ENCODE data around the gene CCDC70. TPM values are rescaled to one million over a fixed set of nuclear protein-coding genes. Genes with fewer than 3 reads are reported as not detected.

The CCDC70 gene
- total RNA-seq, 1 experiment from 2014 or later, result not detected

DNA sequence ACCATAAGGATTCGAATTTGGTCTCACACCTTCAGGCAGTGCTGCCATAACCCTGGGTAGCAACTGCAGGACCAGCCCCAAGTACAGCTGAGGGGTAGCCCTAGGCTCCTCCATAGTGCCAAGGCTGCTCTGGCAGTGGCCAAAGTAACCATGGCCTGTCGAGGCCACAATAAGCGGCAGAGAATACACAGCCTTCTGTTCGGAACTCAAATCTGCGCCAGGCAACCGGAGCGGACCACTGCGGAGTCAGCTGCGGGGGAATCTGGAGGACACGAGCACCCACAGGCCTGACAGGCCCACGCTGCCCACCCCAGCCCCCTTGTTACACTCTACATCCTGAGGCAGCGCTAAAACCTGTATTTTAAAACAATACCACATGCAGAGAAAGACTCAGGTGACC lies 48.7 kb downstream of the CCDC70 start:
- no peak overlapping the region for H3K4me3 Mint-ChIP-seq (ENCODE audit: unreplicated experiment)
- H3K4me1 Mint-ChIP-seq (ENCODE audit: insufficient read depth, unreplicated experiment), result peaks cover 18% of the 10 kb centered on the region
- H3K27me3 Mint-ChIP-seq (ENCODE audit: insufficient read depth, unreplicated experiment), result peaks cover 42% of the 10 kb centered on the region
- H3K27ac Mint-ChIP-seq (ENCODE audit: low read depth, unreplicated experiment), result no peak overlapping the region
- TF ChIP-seq, protein P1, sequence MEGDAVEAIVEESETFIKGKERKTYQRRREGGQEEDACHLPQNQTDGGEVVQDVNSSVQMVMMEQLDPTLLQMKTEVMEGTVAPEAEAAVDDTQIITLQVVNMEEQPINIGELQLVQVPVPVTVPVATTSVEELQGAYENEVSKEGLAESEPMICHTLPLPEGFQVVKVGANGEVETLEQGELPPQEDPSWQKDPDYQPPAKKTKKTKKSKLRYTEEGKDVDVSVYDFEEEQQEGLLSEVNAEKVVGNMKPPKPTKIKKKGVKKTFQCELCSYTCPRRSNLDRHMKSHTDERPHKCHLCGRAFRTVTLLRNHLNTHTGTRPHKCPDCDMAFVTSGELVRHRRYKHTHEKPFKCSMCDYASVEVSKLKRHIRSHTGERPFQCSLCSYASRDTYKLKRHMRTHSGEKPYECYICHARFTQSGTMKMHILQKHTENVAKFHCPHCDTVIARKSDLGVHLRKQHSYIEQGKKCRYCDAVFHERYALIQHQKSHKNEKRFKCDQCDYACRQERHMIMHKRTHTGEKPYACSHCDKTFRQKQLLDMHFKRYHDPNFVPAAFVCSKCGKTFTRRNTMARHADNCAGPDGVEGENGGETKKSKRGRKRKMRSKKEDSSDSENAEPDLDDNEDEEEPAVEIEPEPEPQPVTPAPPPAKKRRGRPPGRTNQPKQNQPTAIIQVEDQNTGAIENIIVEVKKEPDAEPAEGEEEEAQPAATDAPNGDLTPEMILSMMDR (IDR thresholded peaks at IDR 0.05; ENCODE audit: unreplicated experiment), result no peak
- POLR2A ChIA-PET, result no interaction called here
- intact Hi-C loops (cut with micrococcal nuclease), result no loop called here
- no TSS peak for BruUV-seq (replicated peaks)
- CTCF ChIA-PET, result interaction anchor here (0.8 to 2.1 kb wide), 4 partner anchors 13 to 326 kb away, joined by 3 to 12 read pairs (median 6); no protein-coding TSS in a partner anchor
- no peaks in the 10 kb centered on the region for H3K36me3 Mint-ChIP-seq (ENCODE audit: insufficient read depth, unreplicated experiment)
- no peaks in the 10 kb centered on the region for H3K9me3 Mint-ChIP-seq (ENCODE audit: unreplicated experiment)
- no peak for DNase-seq (ENCODE audit: unreplicated experiment)

DNA sequence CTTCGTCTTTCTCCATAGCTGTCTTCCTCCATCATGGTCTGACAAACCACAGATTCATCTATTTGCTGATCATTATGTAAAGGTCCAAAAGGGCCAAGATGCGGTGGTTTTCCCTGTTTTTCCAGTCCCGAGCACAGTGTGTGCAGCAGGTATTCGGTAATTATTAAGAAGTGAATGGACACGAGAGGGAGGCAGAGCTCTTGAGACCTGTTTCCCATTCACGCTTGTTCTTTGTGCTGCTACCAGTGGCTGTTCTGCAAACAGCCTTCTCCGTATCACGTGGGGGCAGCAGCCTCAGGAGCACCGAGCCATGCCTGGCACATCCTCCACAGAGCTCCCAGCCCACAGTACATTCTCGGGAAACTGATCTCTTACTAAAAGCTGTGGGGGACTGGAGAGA lies 50.3 kb downstream of the CCDC70 start:
- H3K4me3 Mint-ChIP-seq (ENCODE audit: unreplicated experiment), result no peak overlapping the region
- ChIA-PET POLR2A (no interaction called here), CTCF (interaction anchor here (0.7 to 2.1 kb wide), 4 partner anchors 11 to 217 kb away, joined by 4 to 12 read pairs (median 6); partner anchors contain the start of gene NEK5)
- no peak overlapping the region for H3K27ac Mint-ChIP-seq (ENCODE audit: low read depth, unreplicated experiment)
- no peaks in the 10 kb centered on the region for H3K9me3 Mint-ChIP-seq (ENCODE audit: unreplicated experiment)
- H3K4me1 Mint-ChIP-seq (ENCODE audit: insufficient read depth, unreplicated experiment), result peaks cover 11% of the 10 kb centered on the region
- DNase-seq (ENCODE audit: unreplicated experiment), result no peak
- TF ChIP-seq, protein P1 (IDR thresholded peaks at IDR 0.05; ENCODE audit: unreplicated experiment), result no peak
- intact Hi-C loops (cut with micrococcal nuclease), result no loop called here
- no TSS peak for BruUV-seq (replicated peaks)
- no peaks in the 10 kb centered on the region for H3K36me3 Mint-ChIP-seq (ENCODE audit: insufficient read depth, unreplicated experiment)
- peaks cover 42% of the 10 kb centered on the region for H3K27me3 Mint-ChIP-seq (ENCODE audit: insufficient read depth, unreplicated experiment)

DNA sequence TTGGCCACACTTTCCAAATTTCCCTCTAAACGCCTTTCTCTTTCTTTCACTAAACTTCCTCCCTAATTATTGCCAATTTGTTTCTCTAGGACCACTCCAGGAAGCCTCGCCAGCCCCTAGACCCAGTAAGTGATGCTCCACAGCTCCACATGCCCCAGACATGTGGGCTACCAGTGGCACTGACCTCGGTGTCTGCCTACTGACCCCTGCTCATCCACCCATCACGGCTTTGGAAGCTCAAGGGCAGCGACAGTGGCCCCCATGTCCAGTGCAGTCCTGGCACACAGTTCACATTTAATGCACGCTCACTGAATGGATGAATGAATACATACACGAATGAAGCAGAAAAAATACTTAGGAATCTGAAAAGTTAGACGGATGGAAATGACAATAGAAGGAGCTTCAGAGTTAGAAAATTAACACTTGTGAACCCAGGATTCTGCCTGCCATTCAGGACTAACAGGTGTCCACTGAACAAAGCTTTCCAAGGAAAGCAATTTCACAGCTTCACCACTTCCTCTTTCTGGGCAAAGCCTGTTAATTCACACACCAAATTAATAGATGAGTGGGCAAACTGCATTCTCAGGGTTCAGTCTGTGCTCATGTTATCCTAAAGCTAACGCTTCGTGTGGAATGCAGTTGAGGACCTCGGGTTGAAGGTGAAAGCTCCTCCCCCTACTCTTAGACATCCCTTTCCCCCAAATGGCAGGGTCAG lies 50.9 kb downstream of the CCDC70 start:
- no TSS peak for BruUV-seq (replicated peaks)
- intact Hi-C loops (cut with micrococcal nuclease), result no loop called here

More for the DNA sequence above, 50.9 kb downstream of the CCDC70 start:
- ChIA-PET CTCF (interaction anchor here (0.6 to 3.4 kb wide), 7 partner anchors 14 to 947 kb away, joined by 3 to 19 read pairs (median 3); partner anchors contain the start of gene NEK5), POLR2A (interaction anchor here (0.7 kb wide), 1 partner anchor 219 kb away, joined by 3 read pairs; no protein-coding TSS in a partner anchor)
- Mint-ChIP-seq H3K9me3 (ENCODE audit: unreplicated experiment) (no peaks in the 10 kb centered on the region), H3K36me3 (ENCODE audit: insufficient read depth, unreplicated experiment) (no peaks in the 10 kb centered on the region), H3K4me1 (ENCODE audit: insufficient read depth, unreplicated experiment) (peaks cover 5% of the 10 kb centered on the region), H3K27ac (ENCODE audit: low read depth, unreplicated experiment) (no peak overlapping the region), H3K4me3 (ENCODE audit: unreplicated experiment) (no peak overlapping the region), H3K27me3 (ENCODE audit: insufficient read depth, unreplicated experiment) (peaks cover 42% of the 10 kb centered on the region)
- TF ChIP-seq, protein P1 (IDR thresholded peaks at IDR 0.05; ENCODE audit: unreplicated experiment), result no peak
- DNase-seq (ENCODE audit: unreplicated experiment), result no peak

All from MCF 10A (cell line).